IMR-90 (cell line): ENCODE measurements around the gene YWHAG. TPM values are rescaled to one million over a fixed set of nuclear protein-coding genes. Genes with fewer than 3 reads are reported as not detected.

ENCODE experiments used
- ATAC-seq: fragments of 200-7000 bp; cut with Tn5 transposase; 2 replicates; pipeline ENCODE4 v1.9.1; 2020; ENCODE audit warnings: low read depth, mild to moderate bottlenecking, moderate library complexity
- BruUV-seq: library from RNA; stranded (reverse); fragments of 400-500 nt; replicated peaks from 2 replicates; lab custom pipeline; 2021; lab: Mats Ljungman, UMichigan
- CTCF ChIA-PET: fragments of 300-600 bp; formaldehyde crosslinking; extraction: SDS; loops from one replicate; lab custom pipeline; 2021; ENCODE audit warnings: antibody characterized with exemption; lab: Yijun Ruan, JAX
- POLR2A ChIA-PET: fragments of 300-600 bp; sonication (Branson Sonifier 250); formaldehyde crosslinking; loops from one replicate; lab custom pipeline; 2022; ENCODE audit warnings: antibody characterized with exemption; ENCODE audit not compliant: unreplicated experiment; lab: Charles Lee
- DNase-seq: peaks from one replicate; pipeline ENCODE4 v3.0.0; 2013
- H2AFZ ChIP-seq: replicated peaks from 2 replicates; pipeline ENCODE3; 2013; ENCODE audit warnings: low read length, mild to moderate bottlenecking; ENCODE audit not compliant: poor library complexity
- H2AK5ac ChIP-seq: 2 replicates; pipeline ENCODE4 v1.6.1; 2013; ENCODE audit warnings: low read depth, low read length, inconsistent platforms
- H2AK9ac ChIP-seq: replicated peaks from 2 replicates; pipeline ENCODE3; 2013; ENCODE audit warnings: mild to moderate bottlenecking, low read depth, low read length, moderate library complexity; ENCODE audit not compliant: poor library complexity
- H2BK120ac ChIP-seq: 2 replicates; pipeline ENCODE4 v1.6.1; 2013; ENCODE audit warnings: low read depth, low read length, inconsistent platforms
- H2BK15ac ChIP-seq: 3 replicates; pipeline ENCODE4 v1.6.1; 2013; ENCODE audit warnings: low read depth, low read length, inconsistent platforms
- H2BK20ac ChIP-seq: 2 replicates; pipeline ENCODE4 v1.6.1; 2013; ENCODE audit warnings: low read depth, mild to moderate bottlenecking, inconsistent platforms, low read length, moderate library complexity
- H2BK5ac ChIP-seq: 2 replicates; pipeline ENCODE4 v1.6.1; 2013; ENCODE audit warnings: mild to moderate bottlenecking, low read depth, low read length, inconsistent platforms; ENCODE audit not compliant: poor library complexity, severe bottlenecking
- H3K14ac ChIP-seq: replicated peaks from 2 replicates; pipeline ENCODE4 v1.6.1; 2013; ENCODE audit warnings: low read depth, low read length, inconsistent platforms
- H3K18ac ChIP-seq: 2 replicates; pipeline ENCODE4 v1.6.1; 2013; ENCODE audit warnings: low read depth, low read length, control low read depth
- H3K23ac ChIP-seq: 2 replicates; pipeline ENCODE4 v1.6.1; 2013; ENCODE audit warnings: low read depth, low read length, inconsistent platforms
- H3K27ac ChIP-seq: 2 replicates; pipeline ENCODE4 v1.5.1; 2013; ENCODE audit warnings: mild to moderate bottlenecking, control low read depth, low read length; ENCODE audit not compliant: insufficient read depth
- H3K27me3 ChIP-seq: 2 replicates; pipeline ENCODE4 v1.6.1; 2013; ENCODE audit warnings: low read length; ENCODE audit not compliant: control insufficient read depth, insufficient read depth
- H3K36me3 ChIP-seq: 2 replicates; pipeline ENCODE4 v1.6.1; 2013; ENCODE audit warnings: low read length, mixed read lengths; ENCODE audit not compliant: control insufficient read depth, insufficient read depth
- H3K4ac ChIP-seq: 2 replicates; pipeline ENCODE4 v1.6.1; 2013; ENCODE audit warnings: low read depth, low read length, inconsistent platforms
- H3K4me1 ChIP-seq: 2 replicates; pipeline ENCODE4 v1.6.1; 2013; ENCODE audit warnings: low read length, mixed read lengths; ENCODE audit not compliant: control insufficient read depth, insufficient read depth
- H3K4me2 ChIP-seq: 2 replicates; pipeline ENCODE4 v1.6.1; 2013; ENCODE audit warnings: low read depth, mild to moderate bottlenecking, control low read depth, low read length, moderate library complexity
- H3K4me3 ChIP-seq: 2 replicates; pipeline ENCODE4 v1.5.1; 2013; ENCODE audit warnings: low read depth, mild to moderate bottlenecking, control low read depth, low read length, moderate library complexity; ENCODE audit not compliant: insufficient read depth
- H3K56ac ChIP-seq: 2 replicates; pipeline ENCODE4 v1.6.1; 2013; ENCODE audit warnings: low read length, inconsistent platforms; ENCODE audit not compliant: insufficient read depth; ENCODE audit errors: extremely low read depth
- H3K79me1 ChIP-seq, 2 experiments: 2 replicates each; pipeline ENCODE4 v1.6.1; 2013; ENCODE audit warnings: low read length in 2 of 2, inconsistent platforms in 1 of 2, low read depth in 1 of 2
- H3K9ac ChIP-seq: 2 replicates; pipeline ENCODE4 v1.6.1; 2013; ENCODE audit warnings: low read depth, low read length, control low read depth
- H3K9me1 ChIP-seq: 2 replicates; pipeline ENCODE4 v1.6.1; 2013; ENCODE audit warnings: low read length, inconsistent platforms; ENCODE audit not compliant: insufficient read depth
- H3K9me3 ChIP-seq: 2 replicates; pipeline ENCODE4 v1.6.1; 2013; ENCODE audit warnings: low read length; ENCODE audit not compliant: control insufficient read depth, insufficient read depth
- H4K20me1 ChIP-seq: 2 replicates; pipeline ENCODE4 v1.6.1; 2013; ENCODE audit warnings: low read length, inconsistent platforms; ENCODE audit not compliant: insufficient read depth
- H4K5ac ChIP-seq: 2 replicates; pipeline ENCODE4 v1.6.1; 2013; ENCODE audit warnings: mild to moderate bottlenecking, low read depth, low read length, control low read depth
- H4K8ac ChIP-seq, 2 experiments: 2 replicates each; pipeline ENCODE4 v1.6.1; 2013; ENCODE audit warnings: low read depth in 2 of 2, low read length in 2 of 2, control low read depth in 1 of 2, inconsistent platforms in 1 of 2
- H4K91ac ChIP-seq: 2 replicates; pipeline ENCODE4 v1.6.1; 2013; ENCODE audit warnings: low read depth, low read length, inconsistent platforms; ENCODE audit not compliant: insufficient read depth
- BHLHE40 ChIP-seq: fragments of 150-350 bp; IDR thresholded peaks from 2 replicates; pipeline ENCODE4 v1.6.1; 2016; ENCODE audit warnings: mild to moderate bottlenecking, low read depth, low read length
- CEBPB ChIP-seq: IDR thresholded peaks from 2 replicates; pipeline ENCODE4 v1.6.1; 2012; ENCODE audit warnings: low read depth, low read length, improper control_type of control experiment
- FOS ChIP-seq: fragments of 150-350 bp; IDR thresholded peaks from 2 replicates; pipeline ENCODE4 v1.6.1; 2016; ENCODE audit warnings: low read depth, low read length
- RAD21 ChIP-seq: IDR thresholded peaks from 2 replicates; pipeline ENCODE4 v1.6.1; 2012; ENCODE audit warnings: low read length, improper control_type of control experiment
- WGBS, 2 experiments: methylation state at CpG; one replicate each; pipeline versions ENCODE4 v1.1.5 to v1.1.7; 2013; ENCODE audit warnings: missing lambda C conversion rate in 2 of 2; ENCODE audit not compliant: insufficient read length in 1 of 2; ENCODE audit errors: extremely low coverage in 2 of 2; 5-methylcytosine and 5-hydroxymethylcytosine counted together
- dilution Hi-C: fragments of 300-500 bp; cut with HindIII; formaldehyde crosslinking; loops from one replicate; pipeline ENCODE4 v1.14.3; 2018; ENCODE audit warnings: low sequenced_read_pairs; ENCODE audit not compliant: unreplicated experiment
- in situ Hi-C: fragments of 300-500 bp; cut with MboI; formaldehyde crosslinking; loops from 3 replicates; pipeline ENCODE4 v1.14.3; 2019; ENCODE audit warnings: low sequenced_read_pairs, inconsistent platforms, mixed read lengths
- intact Hi-C: fragments of 100-400 bp; cut with micrococcal nuclease; formaldehyde crosslinking; loops from 2 replicates; pipeline ENCODE4 v1.10.0; 2022
- polyA plus RNA-seq, 3 experiments: library from polyadenylated mRNA; depleted of rRNA; stranded (reverse); fragments of >200 nt; gene quantifications; 2 replicates each; pipeline ENCODE4 v1.2.3, GENCODE V29; 2012; ENCODE audit warnings: low replicate concordance in 1 of 3
- total RNA-seq: library from RNA; depleted of rRNA; stranded (reverse); fragments of >200 nt; gene quantifications from 2 replicates; pipeline ENCODE4 v1.2.3, GENCODE V29; 2012

The YWHAG gene
- total and polyA plus RNA-seq, 2 of the 4 experiments (the other 2 are of a cell fraction): 40.1 to 64.9 TPM

- peak; percentile 54 for DNase-seq
- Histone ChIP-seq H3K4ac (peak overlapping the region; percentile 1; the same call in 1 of the 2 replicates), H3K9ac (no peak overlapping the region), H4K8ac (peak overlapping the region in 1 of 2 experiments; percentile 31; a peak in 1 of 4 replicates), H4K91ac (no peak overlapping the region), H3K4me2 (no peak overlapping the region), H2BK15ac (no peak overlapping the region), H3K36me3 (no peaks in the 10 kb centered on the region), H3K9me1 (peaks cover 10% of the 10 kb centered on the region), H4K20me1 (no peaks in the 10 kb centered on the region), H3K14ac (no peak overlapping the region), H3K4me1 (peaks cover 7% of the 10 kb centered on the region), H2AK9ac (no peak overlapping the region), H3K9me3 (no peaks in the 10 kb centered on the region), H3K27ac (no peak overlapping the region), H3K27me3 (no peaks in the 10 kb centered on the region), H3K79me1 (no peaks in the 10 kb centered on the region), H2AK5ac (0 out of 2 replicates have a peak overlapping the region, but pooled peaks have one; percentile 24), H2BK20ac (no peak overlapping the region), H2AFZ (peak overlapping the region; percentile 61), H3K23ac (no peak overlapping the region), H3K56ac (no peak overlapping the region), H2BK5ac (no peak overlapping the region), H2BK120ac (no peak overlapping the region), H3K4me3 (no peak overlapping the region), H3K18ac (no peak overlapping the region), H4K5ac (no peak overlapping the region)
- in situ Hi-C loops: no loop called here
- intact Hi-C loops: no loop called here
- dilution Hi-C loops: no loop called here
- WGBS, 2 experiments: 29% methylated on average over 4 of the region's 11 CpGs; no CpG with 5 or more reads in 1 of the 2 experiments
- TF ChIP-seq RAD21 (no peak), BHLHE40 (no peak), FOS (no peak), CEBPB (peak; percentile 24; the same call in 1 of the 2 replicates)
- ChIA-PET CTCF (no interaction called here), POLR2A (no interaction called here)
- no TSS peak for BruUV-seq
- ATAC-seq: peak; percentile 15; the same call in 1 of the 2 replicates
Measured at GRCh38 chr7:76386691-76387260, 28.0 kb upstream of the YWHAG start.
